RWPE1 (cell line): ENCODE results near the gene IRS2.
A peak's percentile ranks its signal among the peaks of the same experiment; 100 is the strongest.

Experiments used
- CTCF ChIA-PET: fragments of 350-600 bp; sonication (Branson Sonifier 250); formaldehyde crosslinking; extraction: SDS; loops from one replicate; lab custom pipeline; 2021; lab: Yijun Ruan, JAX
- POLR2A ChIA-PET: fragments of 400-600 bp; formaldehyde crosslinking; extraction: SDS; loops from one replicate; lab custom pipeline; 2020; ENCODE audit warnings: antibody characterized with exemption; ENCODE audit not compliant: low non-redundant PET; lab: Yijun Ruan, JAX
- DNase-seq: peaks from one replicate; pipeline ENCODE4 v3.0.0; 2012; ENCODE audit warnings: low spot score
- H3K27ac ChIP-seq: fragments of 450-650 bp; 2 replicates; pipeline ENCODE4 v1.5.1; 2017
- CTCF ChIP-seq: fragments of 450-650 bp; conservative IDR thresholded peaks from 2 replicates; pipeline ENCODE4 v1.5.1; 2017; ENCODE audit warnings: low read depth, mild to moderate bottlenecking

IRS2 gene

GRCh38 chr13:109790942-109791605 lies 4.7 kb upstream of the IRS2 start:
- no peak for DNase-seq
- POLR2A ChIA-PET = no interaction called here
- CTCF ChIA-PET = interaction anchor here (0.5 to 0.8 kb wide), 2 partner anchors 14 to 319 kb away, joined by 3 to 8 read pairs; no protein-coding TSS in a partner anchor
- no peak overlapping the region for H3K27ac ChIP-seq
- peak; percentile 46 for TF ChIP-seq CTCF

DNA sequence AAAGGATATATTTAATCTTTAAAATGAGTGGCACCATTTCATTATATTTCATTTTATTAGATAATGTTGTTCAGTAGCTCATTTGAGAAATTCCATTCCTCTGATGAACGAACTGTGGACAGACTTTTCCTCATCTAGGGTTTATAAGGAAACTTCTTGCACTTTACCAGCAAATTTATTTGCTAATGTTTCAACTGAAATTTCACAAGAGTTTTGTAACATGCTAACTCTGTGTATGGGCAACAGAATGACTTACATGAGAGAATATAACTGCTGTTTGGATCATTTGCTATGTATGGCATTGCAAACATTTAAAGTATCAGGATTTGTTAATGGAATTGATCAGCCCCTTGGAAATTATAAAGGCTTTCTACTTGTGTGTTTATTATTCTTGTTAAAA lies 3.7 kb upstream of the IRS2 start:
- no peak for DNase-seq
- H3K27ac ChIP-seq = no peak overlapping the region
- ChIA-PET POLR2A (no interaction called here), CTCF (no interaction called here)
- TF ChIP-seq CTCF = no peak

GRCh38 chr13:109789262-109789661 lies 2.9 kb upstream of the IRS2 start:
- CTCF ChIA-PET = no interaction called here
- no peak overlapping the region for H3K27ac ChIP-seq
- no peak for TF ChIP-seq CTCF
- POLR2A ChIA-PET = no interaction called here
- DNase-seq = no peak

DNA sequence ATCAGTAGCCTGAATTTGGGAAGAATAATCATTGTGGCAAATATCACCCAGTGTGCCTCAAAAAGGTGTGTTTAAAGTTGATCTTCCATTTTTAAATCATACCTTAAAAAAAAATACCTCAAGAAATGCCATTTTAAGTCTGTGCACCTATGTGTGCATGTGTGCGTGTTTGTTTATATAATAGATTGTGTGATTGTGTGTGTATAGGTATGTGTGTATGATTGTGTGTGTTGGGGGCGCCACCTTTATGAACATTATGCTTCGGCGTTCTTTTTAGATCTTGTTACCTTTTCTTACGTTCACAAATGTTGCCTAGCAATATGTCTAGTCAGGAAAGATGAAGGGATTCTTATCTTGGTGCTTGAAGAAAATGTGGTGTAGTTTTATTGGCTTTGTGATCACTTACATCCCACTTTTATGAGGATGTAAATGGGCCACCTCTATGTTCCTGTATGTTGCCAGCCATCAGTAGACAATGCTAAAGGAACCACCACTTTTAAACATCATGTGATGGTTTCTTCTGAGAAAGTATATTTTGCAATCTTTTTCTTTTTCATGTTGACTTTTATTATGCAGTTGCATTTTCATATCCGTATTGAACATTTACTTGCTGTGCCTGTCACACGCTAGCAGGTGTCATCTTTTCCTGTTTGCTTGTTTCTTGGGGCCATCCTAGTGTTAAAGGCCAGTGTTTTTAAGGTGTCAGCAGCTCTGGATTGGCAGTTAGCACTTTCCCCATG lies 2.2 kb upstream of the IRS2 start:
- TF ChIP-seq CTCF = no peak
- ChIA-PET POLR2A (no interaction called here), CTCF (no interaction called here)
- DNase-seq = no peak
- no peak overlapping the region for H3K27ac ChIP-seq

GRCh38 chr13:109787135-109787954 lies 962 bp upstream of the IRS2 start:
- H3K27ac ChIP-seq = peak overlapping the region; percentile 95
- ChIA-PET POLR2A (no interaction called here), CTCF (interaction anchor here (0.7 kb wide), 1 partner anchor 90 kb away, joined by 6 read pairs; no protein-coding TSS in a partner anchor)
- no peak for TF ChIP-seq CTCF
- DNase-seq = no peak

DNA sequence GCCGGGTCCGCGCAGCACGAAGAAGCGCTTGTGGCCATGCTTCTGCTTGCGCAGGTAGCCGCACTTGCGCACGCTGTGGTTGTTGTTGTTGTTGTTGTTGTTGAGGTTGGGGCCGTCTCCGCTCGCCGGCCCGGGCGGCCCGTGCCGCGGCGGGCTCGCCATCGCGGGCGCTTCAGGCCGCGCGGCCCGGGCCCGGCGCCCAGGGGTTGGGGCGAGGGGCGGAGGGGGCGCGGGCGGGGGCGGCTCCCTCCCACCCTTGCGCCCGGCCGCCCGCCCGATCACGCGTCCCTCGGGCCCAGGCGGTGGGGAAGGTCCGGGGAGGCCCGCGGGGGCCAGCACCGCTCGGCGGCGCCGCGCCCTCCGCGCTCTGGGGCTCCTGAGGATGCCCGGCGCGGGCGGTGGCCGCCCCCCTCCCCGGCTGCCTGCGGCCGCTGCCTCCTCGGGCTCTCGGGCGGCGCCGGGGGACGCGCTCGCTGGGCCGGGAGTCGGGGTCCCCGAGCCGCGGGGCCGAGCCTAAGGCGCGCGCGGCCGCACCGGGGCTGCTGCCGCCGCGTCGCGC lies 412 bp downstream of the IRS2 start:
- DNase-seq = no peak
- ChIA-PET POLR2A (no interaction called here), CTCF (interaction anchor here (1.2 kb wide), 1 partner anchor 224 kb away, joined by 4 read pairs; no protein-coding TSS in a partner anchor)
- H3K27ac ChIP-seq = peak overlapping the region; percentile 95
- TF ChIP-seq CTCF = no peak
